Myocyte (in vitro differentiated cells): ENCODE results near the gene VPS37B. TPM values are rescaled to one million over a fixed set of nuclear protein-coding genes. Genes with fewer than 3 reads are reported as not detected.
A peak's percentile ranks its signal among the peaks of the same experiment; 100 is the strongest.
"Not testable (repeated sequence)": the region's sequence is repeated elsewhere in the genome, so short reads cannot be mapped to it uniquely, and the experiment has no call there.

ENCODE experiments used
- DNase-seq: peaks from one replicate; pipeline ENCODE4 v3.0.0-alpha.2; 2012; ENCODE audit warnings: low read depth
- polyA plus RNA-seq: library from polyadenylated mRNA; unstranded; fragments of >200 nt; gene quantifications from one replicate; pipeline ENCODE4 v1.2.1, GENCODE V29; 2012; ENCODE audit warnings: missing spikeins
- total RNA-seq: library from RNA; depleted of rRNA; stranded (reverse); fragments of >200 nt; gene quantifications from 2 replicates; pipeline ENCODE4 v1.2.3, GENCODE V29; 2014

Gene VPS37B
- 82.4 and 86.7 TPM in 2 replicates for total RNA-seq
- 51.3 TPM for polyA plus RNA-seq

- DNase-seq = peak; percentile 89
Observed at GRCh38 chr12:122895704-122896636, at the start of gene VPS37B. Gene VPS37B (minus strand): TSS chr12:122896124. CDS start chr12:122896062, 62 bp downstream.

GRCh38 chr12:122944605-122945592 is 49.0 kb upstream of the VPS37B start:
- peak; percentile 91 for DNase-seq

- DNase-seq = no peak
Observed at GRCh38 chr12:122943196-122943595, 47.3 kb upstream of the VPS37B start.

- no peak for DNase-seq
Observed at GRCh38 chr12:122942637-122943036, 46.7 kb upstream of the VPS37B start.

- not testable (repeated sequence) for DNase-seq
Observed at GRCh38 chr12:122941351-122941750, 45.4 kb upstream of the VPS37B start.

GRCh38 chr12:122939125-122939524 is 43.2 kb upstream of the VPS37B start:
- no peak for DNase-seq

- peak; percentile 54 for DNase-seq
Observed at GRCh38 chr12:122937622-122938091, 41.7 kb upstream of the VPS37B start.

DNA sequence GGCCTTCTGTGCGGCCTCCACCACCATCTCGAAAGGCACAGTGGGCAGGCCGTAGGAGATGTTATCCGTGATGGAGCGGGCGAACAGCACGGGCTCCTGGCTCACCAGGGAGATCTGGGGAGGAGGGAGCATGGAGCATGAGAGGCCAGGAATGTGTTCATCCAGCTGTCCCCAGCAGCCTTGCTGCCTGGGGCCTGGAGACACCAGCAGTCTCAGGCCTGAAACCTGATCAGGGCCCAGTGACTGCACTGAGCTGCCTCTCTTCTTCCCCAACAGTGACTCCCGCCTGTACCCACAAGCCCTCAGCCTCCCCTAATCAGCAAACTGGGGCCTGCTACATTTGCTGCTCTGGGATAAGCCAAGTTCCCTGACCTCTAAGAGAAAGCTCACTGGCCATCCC is 39.4 kb upstream of the VPS37B start:
- peak; percentile 71 for DNase-seq

DNA sequence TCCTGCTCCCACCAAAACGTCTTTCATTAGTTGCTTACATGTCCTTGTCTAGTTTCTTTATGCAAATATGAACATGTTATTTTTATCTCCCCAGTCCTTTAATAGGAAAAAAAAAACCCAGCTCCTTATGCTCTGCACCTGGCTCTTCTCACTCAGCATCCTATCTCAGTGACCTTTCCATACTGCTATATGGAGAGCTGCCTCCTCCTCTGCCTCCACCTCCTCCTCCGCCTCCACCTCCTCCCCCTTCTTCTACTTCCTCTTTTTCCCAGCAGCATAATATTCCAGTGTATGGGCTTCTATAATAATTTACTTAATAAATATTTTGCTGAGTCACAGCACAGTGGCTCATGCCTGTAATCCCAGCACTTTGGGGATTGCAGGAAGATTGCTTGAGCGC is 38.8 kb upstream of the VPS37B start:
- no peak for DNase-seq

DNA sequence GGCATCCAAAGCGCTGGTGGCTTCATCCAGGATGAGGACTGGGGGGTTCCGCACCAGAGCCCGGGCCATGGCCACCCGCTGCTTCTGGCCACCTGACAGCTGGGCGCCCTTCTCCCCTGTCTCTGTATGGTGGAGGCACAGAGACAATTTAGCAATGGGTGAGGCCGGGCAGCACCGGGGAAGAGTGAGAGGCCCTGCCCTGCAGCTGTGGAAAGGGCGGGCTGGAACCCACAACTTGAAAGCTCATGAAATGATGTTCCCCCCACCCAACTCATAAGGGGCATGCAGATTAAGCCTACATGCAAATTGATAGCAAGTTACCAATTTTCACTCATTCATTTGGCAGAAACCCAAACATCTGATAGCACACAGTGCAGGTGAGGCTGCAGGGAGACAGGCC is 36.3 kb upstream of the VPS37B start:
- no peak for DNase-seq

- no peak for DNase-seq
Observed at GRCh38 chr12:122929812-122930211, 33.9 kb upstream of the VPS37B start.

GRCh38 chr12:122929148-122929538 is 33.2 kb upstream of the VPS37B start:
- no peak for DNase-seq

- DNase-seq = peak; percentile 82
Observed at GRCh38 chr12:122928404-122929147, 32.7 kb upstream of the VPS37B start.

DNA sequence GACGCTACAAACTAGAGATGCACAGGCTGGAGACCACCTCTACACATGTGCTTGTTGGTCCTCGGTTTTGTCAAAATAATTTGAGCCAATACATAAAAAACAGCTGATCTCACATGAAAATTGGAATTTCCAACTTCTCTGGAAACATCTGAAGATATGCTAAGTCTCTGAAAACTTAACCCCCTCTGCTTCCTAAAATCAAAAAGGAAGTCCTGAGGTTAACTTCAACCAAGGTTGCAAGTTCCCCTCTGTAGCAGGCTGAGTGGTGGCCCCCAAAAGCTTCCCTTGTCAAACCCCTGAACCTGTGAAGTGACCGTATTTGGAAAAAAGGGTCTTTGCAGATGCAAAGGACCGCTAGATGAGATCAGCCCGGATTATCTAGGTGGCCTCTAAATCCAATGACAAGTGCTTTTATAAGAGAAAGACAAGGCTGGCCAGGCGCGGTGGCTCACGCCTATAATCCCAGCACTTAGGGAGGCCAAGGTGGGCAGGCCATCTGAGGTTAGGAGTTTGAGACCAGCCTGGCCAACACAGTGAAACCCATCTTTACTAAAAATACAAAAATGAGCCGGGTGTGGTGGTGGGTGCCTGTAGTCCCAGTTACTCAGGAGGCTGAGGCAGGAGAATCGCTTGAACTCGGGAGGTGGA is 32.0 kb upstream of the VPS37B start:
- no peak for DNase-seq

- peak; percentile 70 for DNase-seq
Observed at GRCh38 chr12:122921917-122922316, 26.0 kb upstream of the VPS37B start.

DNA sequence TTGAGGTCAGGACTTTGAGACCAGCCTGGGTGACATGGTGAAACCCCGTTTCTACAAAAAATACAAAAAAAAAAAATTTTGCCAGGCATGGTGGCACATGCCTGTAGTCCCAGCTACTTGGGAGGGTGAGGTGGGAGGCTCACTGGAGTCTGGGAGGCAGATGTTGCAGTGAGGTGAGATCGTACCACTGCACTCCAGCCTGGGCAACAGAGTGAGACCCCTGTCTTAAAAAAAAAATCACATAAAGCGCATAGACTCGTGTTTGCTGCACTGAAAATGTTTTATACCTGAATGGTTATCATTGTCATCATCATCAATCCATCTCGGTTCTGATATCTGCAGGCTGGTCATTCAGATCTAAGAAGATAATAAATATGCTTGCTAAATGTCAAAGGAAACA is 24.8 kb upstream of the VPS37B start:
- DNase-seq = no peak

DNA sequence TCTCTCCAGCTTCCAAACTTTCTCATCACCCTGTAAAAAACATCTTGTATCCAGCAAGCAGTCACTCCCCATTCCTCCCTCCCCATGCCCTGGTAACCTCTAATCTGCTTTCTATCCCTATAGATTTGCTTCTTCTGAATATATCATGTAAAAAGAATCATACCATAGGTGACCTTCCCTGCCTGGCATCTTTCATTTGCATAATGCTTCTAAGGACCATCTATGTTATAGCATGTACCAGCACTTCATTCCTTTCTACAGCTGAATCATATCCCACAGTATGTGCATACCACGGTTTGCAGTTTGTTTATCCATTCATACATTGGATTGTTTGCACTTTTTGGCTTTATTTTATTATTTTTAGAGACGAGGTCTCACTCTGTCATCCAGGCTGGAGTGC is 22.9 kb upstream of the VPS37B start:
- no peak for DNase-seq

- peak; percentile 63 for DNase-seq
Observed at GRCh38 chr12:122917507-122918121, 21.7 kb upstream of the VPS37B start.

DNA sequence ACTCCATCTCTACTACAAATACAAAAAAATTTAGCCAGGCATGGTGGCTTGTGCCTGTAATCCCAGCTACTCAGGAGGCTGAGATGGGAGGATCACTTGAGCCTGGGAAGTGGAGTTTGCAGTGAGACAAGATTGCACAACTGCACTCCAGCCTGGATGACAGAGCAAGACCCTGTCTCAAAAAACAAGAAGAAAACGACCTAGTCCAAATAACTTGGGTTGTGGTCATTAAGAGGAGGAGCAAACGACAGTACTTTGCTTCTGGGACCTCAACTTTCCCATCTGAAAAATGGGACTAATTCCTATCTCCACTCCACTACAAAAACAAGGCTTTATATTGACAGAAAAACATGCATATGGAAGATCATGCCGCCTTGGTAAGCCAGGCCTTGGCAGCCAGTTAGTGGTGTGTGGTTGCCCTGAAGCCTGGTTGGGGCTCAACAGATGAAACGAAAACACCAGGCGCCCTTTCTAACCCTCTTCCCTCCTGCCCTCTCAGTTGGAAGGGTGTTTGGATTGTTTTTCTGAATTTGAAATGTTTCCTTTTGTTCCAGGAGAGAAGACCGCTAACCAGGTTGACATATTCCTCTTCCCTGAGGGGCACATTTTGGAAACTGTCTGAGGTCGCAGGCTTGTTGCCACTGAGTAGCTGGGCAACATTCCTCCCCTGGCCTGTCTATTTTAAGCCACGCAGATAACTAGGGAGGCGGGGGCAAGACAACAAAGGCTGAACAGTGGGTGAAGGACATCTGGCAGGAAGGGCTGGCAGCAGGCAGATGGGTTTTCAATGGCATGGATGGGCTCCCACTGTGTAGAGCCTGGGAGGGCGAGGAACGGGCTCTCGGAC is 13.7 kb upstream of the VPS37B start:
- peak; percentile 91 for DNase-seq
